ENCODE measurements around the gene NR1H2.
A peak's percentile ranks its signal among the peaks of the same experiment; 100 is the strongest.

GRCh38 chr19:50332244-50333038, 43.8 kb upstream of the NR1H2 start:
- TF ChIP-seq POLR2A (IDR thresholded peaks at IDR 0.05) (no peak), CTCF (IDR thresholded peaks at IDR 0.05 in 8 of 11, conservative IDR thresholded peaks at IDR 0.05 in 3 of 11) (no peak), POLR2AphosphoS5 (IDR thresholded peaks at IDR 0.05) (peak in 2 of 3 donors; percentile 8 to 9)
